Liver (tissue), 9 donors: ENCODE data around the gene SMARCB1. TPM values are rescaled to one million over a fixed set of nuclear protein-coding genes. Genes with fewer than 3 reads are reported as not detected.

ENCODE experiments used
- DNase-seq: peaks from one replicate; pipeline ENCODE4 v3.0.0-alpha.2; 2017; ENCODE audit warnings: low spot score
- H3K27ac ChIP-seq, 2 donors: one replicate each; pipeline ENCODE4 v1.7.0; 2013; ENCODE audit warnings: inconsistent platforms in 2 of 2, low read length in 2 of 2, control low read depth in 1 of 2, low read depth in 1 of 2, mild to moderate bottlenecking in 1 of 2
- H3K27me3 ChIP-seq, 4 donors: one replicate each; pipeline versions ENCODE4 v1.6.1 to v1.7.0; 2013; ENCODE audit warnings: low read length in 3 of 4, inconsistent platforms in 1 of 4, mild to moderate bottlenecking in 1 of 4, moderate library complexity in 1 of 4; ENCODE audit not compliant: control insufficient read depth in 4 of 4, insufficient read depth in 4 of 4
- H3K36me3 ChIP-seq, 4 donors: one replicate each; pipeline versions ENCODE4 v1.6.1 to v1.7.0; 2013; ENCODE audit warnings: low read length in 3 of 4, mild to moderate bottlenecking in 3 of 4, low read depth in 1 of 4, moderate library complexity in 1 of 4; ENCODE audit not compliant: control insufficient read depth in 4 of 4, insufficient read depth in 3 of 4
- H3K4me1 ChIP-seq, 4 donors: one replicate each; pipeline versions ENCODE4 v1.6.1 to v1.7.0; 2013; ENCODE audit warnings: low read length in 3 of 4, mild to moderate bottlenecking in 3 of 4, moderate library complexity in 1 of 4; ENCODE audit not compliant: control insufficient read depth in 4 of 4, insufficient read depth in 4 of 4
- H3K4me3 ChIP-seq, 3 donors: one replicate each; pipeline versions ENCODE4 v1.6.1 to v1.7.0; 2013; ENCODE audit warnings: low read length in 3 of 3, control low read depth in 1 of 3, low read depth in 1 of 3, mild to moderate bottlenecking in 1 of 3
- H3K9ac ChIP-seq, 2 donors: one replicate each; pipeline ENCODE4 v1.7.0; 2013; ENCODE audit warnings: low read length in 2 of 2, mild to moderate bottlenecking in 2 of 2, moderate library complexity in 2 of 2, control low read depth in 1 of 2, low read depth in 1 of 2
- H3K9me3 ChIP-seq, 4 donors: one replicate each; pipeline versions ENCODE4 v1.6.1 to v1.7.0; 2013; ENCODE audit warnings: low read length in 3 of 4; ENCODE audit not compliant: control insufficient read depth in 4 of 4
- ATF3 ChIP-seq: IDR thresholded peaks from 2 replicates; pipeline ENCODE4 v1.6.1; 2016; ENCODE audit warnings: antibody characterized with exemption
- EGR1 ChIP-seq, 2 donors: IDR thresholded peaks; 2 replicates each; pipeline ENCODE4 v1.6.1; 2016 to 2018; ENCODE audit warnings: antibody characterized with exemption in 2 of 2, low read depth in 2 of 2
- FOXA1 ChIP-seq: IDR thresholded peaks from 2 replicates; pipeline ENCODE4 v1.6.1; 2016; ENCODE audit warnings: antibody characterized with exemption
- FOXA2 ChIP-seq: IDR thresholded peaks from 2 replicates; pipeline ENCODE4 v1.6.1; 2016; ENCODE audit warnings: antibody characterized with exemption
- GABPA ChIP-seq, 2 donors: IDR thresholded peaks in 1 of 2; conservative IDR thresholded peaks in 1 of 2; 2 replicates each; pipeline ENCODE4 v1.6.1; 2016; ENCODE audit warnings: antibody characterized with exemption in 2 of 2, mild to moderate bottlenecking in 1 of 2, moderate library complexity in 1 of 2
- HNF4A ChIP-seq, 2 donors: conservative IDR thresholded peaks; 2 replicates each; pipeline ENCODE4 v1.6.1; 2016; ENCODE audit warnings: antibody characterized with exemption in 2 of 2, mild to moderate bottlenecking in 2 of 2
- HNF4G ChIP-seq: IDR thresholded peaks from 2 replicates; pipeline ENCODE4 v1.6.1; 2016; ENCODE audit warnings: antibody characterized with exemption
- JUND ChIP-seq, 2 donors: IDR thresholded peaks; 2 replicates each; pipeline ENCODE4 v1.6.1; 2016; ENCODE audit warnings: antibody characterized with exemption in 2 of 2
- MAX ChIP-seq: IDR thresholded peaks from 2 replicates; pipeline ENCODE4 v1.6.1; 2016; ENCODE audit warnings: antibody characterized with exemption
- NR2F2 ChIP-seq: IDR thresholded peaks from 2 replicates; pipeline ENCODE4 v1.6.1; 2016; ENCODE audit warnings: antibody characterized with exemption
- RAD21 ChIP-seq, 2 donors: IDR thresholded peaks; 2 replicates each; pipeline ENCODE4 v1.6.1; 2016; ENCODE audit warnings: antibody characterized with exemption in 2 of 2, mild to moderate bottlenecking in 2 of 2
- REST ChIP-seq: IDR thresholded peaks from 2 replicates; pipeline ENCODE4 v1.6.1; 2016; ENCODE audit warnings: antibody characterized with exemption, mild to moderate bottlenecking
- RXRA ChIP-seq, 2 donors: IDR thresholded peaks; 2 replicates each; pipeline ENCODE4 v1.6.1; 2017 to 2018; ENCODE audit warnings: antibody characterized with exemption in 2 of 2, mild to moderate bottlenecking in 1 of 2
- SP1 ChIP-seq: IDR thresholded peaks from 2 replicates; pipeline ENCODE4 v1.6.1; 2018; ENCODE audit warnings: antibody characterized with exemption, mild to moderate bottlenecking
- TAF1 ChIP-seq: conservative IDR thresholded peaks from 2 replicates; pipeline ENCODE4 v1.6.1; 2016; ENCODE audit warnings: antibody characterized with exemption, mild to moderate bottlenecking
- YY1 ChIP-seq: IDR thresholded peaks from 2 replicates; pipeline ENCODE4 v1.6.1; 2016; ENCODE audit warnings: antibody characterized with exemption, mild to moderate bottlenecking
- ZBTB33 ChIP-seq: IDR thresholded peaks from 2 replicates; pipeline ENCODE4 v1.6.1; 2016; ENCODE audit warnings: antibody characterized with exemption
- WGBS: extraction: QIAGEN DNeasy Blood & Tissue Kit; methylation state at CpG from one replicate; pipeline ENCODE4 v1.1.7; 2013; 5-methylcytosine and 5-hydroxymethylcytosine counted together
- polyA plus RNA-seq, 2 donors: library from polyadenylated mRNA; stranded (reverse) in 1 of 2; unstranded in 1 of 2; fragments of 200-250 nt in 1 of 2; fragments of >200 nt in 1 of 2; fragmentation: Nextera tagmentation in 1 of 2; extraction: Ambion mirVana in 1 of 2; gene quantifications; one replicate each; pipeline versions ENCODE4 v1.2.1 to v1.2.3, GENCODE V29; 2013 to 2015
- total RNA-seq, 2 donors: library from RNA; depleted of rRNA; stranded (reverse); fragments of >200 nt; gene quantifications; one replicate each; pipeline ENCODE4 v1.2.3, GENCODE V29; 2014
- donor health status: healthy.
- donor health status: healthy.
- donor health status: healthy.
- donor health status: healthy.
- donor health status: healthy.

Gene SMARCB1
- total and polyA plus RNA-seq, 4 donors: 15.1 to 22.5 (median 19.1) TPM

- no peak for DNase-seq
- Histone ChIP-seq H3K4me3 (no peak overlapping the region), H3K36me3 (peaks cover 2 to 42% (median 19%) of the 10 kb centered on the region in 4 donors), H3K9me3 (no peaks in the 10 kb centered on the region), H3K9ac (no peak overlapping the region), H3K4me1 (peaks cover 3 to 12% (median 9%) of the 10 kb centered on the region in 4 donors), H3K27me3 (no peaks in the 10 kb centered on the region), H3K27ac (no peak overlapping the region)
- TF ChIP-seq HNF4A (conservative IDR thresholded peaks at IDR 0.05) (no peak), SP1 (no peak), HNF4G (no peak), MAX (no peak), RAD21 (IDR thresholded peaks at IDR 0.05) (no peak), TAF1 (no peak), FOXA1 (no peak), ZBTB33 (no peak), NR2F2 (no peak), EGR1 (IDR thresholded peaks at IDR 0.05; ENCODE audit: low read depth in 2 of 2) (no peak), FOXA2 (no peak), ATF3 (no peak), REST (no peak), JUND (IDR thresholded peaks at IDR 0.05) (no peak)
- WGBS: 93% methylated on average over 1 of the region's 1 CpG
These were observed 20.1 kb downstream of the SMARCB1 start for GRCh38 chr22:23806837-23807236.

- Histone ChIP-seq H3K9me3 (no peaks in the 10 kb centered on the region), H3K4me3 (no peak overlapping the region), H3K36me3 (peaks cover 0 to 31% (median 13%) of the 10 kb centered on the region in 4 donors), H3K27ac (no peak overlapping the region), H3K9ac (no peak overlapping the region), H3K4me1 (no peaks in the 10 kb centered on the region), H3K27me3 (no peaks in the 10 kb centered on the region)
- TF ChIP-seq YY1: no peak
- TF ChIP-seq RXRA (IDR thresholded peaks at IDR 0.05): no peak
- no peak for TF ChIP-seq EGR1 (IDR thresholded peaks at IDR 0.05; ENCODE audit: low read depth in 2 of 2)
- no peak for TF ChIP-seq JUND (IDR thresholded peaks at IDR 0.05)
- TF ChIP-seq ZBTB33: no peak
- TF ChIP-seq HNF4G: no peak
- no peak for TF ChIP-seq FOXA2
- no peak for TF ChIP-seq FOXA1
- TF ChIP-seq NR2F2: no peak
- no peak for TF ChIP-seq SP1
- TF ChIP-seq MAX: no peak
- TF ChIP-seq RAD21 (IDR thresholded peaks at IDR 0.05): no peak
- TF ChIP-seq REST: no peak
- TF ChIP-seq TAF1: no peak
- no peak for TF ChIP-seq GABPA (IDR thresholded peaks at IDR 0.05 in 1 of 2, conservative IDR thresholded peaks at IDR 0.05 in 1 of 2)
- no peak for TF ChIP-seq ATF3
- DNase-seq: no peak
- WGBS: 96% methylated on average over 4 of the region's 4 CpGs
These were observed 25.6 kb downstream of the SMARCB1 start for GRCh38 chr22:23812378-23812777.
